Hepatic stellate cell (primary cell): ENCODE measurements around the gene ANKRD18A.

Experiments used
- DNase-seq: peaks from one replicate; pipeline ENCODE4 v3.0.0; 2011; ENCODE audit warnings: low spot score

ANKRD18A gene

DNA sequence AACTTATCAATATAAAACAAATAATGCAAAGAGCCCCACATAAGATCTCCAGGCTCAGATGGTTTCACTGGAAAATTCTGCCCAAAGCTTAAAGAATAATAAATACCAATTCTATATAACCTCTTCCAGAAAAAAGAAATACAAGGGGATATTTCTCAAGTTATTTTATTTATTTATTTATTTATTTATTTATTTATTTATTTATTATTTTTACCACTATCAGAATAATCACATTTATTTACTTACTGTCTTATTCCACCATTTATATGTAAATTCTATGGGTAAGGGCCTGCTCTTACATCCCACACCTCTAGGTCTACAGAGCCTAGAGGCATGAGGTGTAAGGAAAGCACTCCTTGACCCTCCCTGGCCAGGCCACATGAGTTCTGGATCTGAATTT, 91.1 kb downstream of the ANKRD18A start:
- DNase-seq: no peak

DNA sequence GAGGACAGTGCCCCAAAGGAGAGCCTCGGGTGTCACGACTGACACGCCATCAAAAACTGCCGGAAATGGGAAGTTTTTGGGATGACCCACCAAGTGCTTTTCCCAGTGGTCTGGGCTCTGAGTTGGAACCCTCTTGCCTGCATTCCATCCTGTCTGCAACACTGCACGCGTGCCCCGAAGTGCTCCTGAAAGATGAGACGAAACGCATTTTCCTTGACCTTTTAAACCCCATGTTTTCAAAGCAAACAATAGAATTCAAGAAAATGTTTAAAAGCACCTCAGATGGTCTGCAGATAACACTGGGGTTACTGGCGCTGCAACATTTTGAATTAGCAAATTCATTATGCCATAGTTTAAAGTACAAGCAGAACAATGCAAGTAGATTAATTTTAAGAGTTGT, 92.9 kb downstream of the ANKRD18A start:
- no peak for DNase-seq

DNA sequence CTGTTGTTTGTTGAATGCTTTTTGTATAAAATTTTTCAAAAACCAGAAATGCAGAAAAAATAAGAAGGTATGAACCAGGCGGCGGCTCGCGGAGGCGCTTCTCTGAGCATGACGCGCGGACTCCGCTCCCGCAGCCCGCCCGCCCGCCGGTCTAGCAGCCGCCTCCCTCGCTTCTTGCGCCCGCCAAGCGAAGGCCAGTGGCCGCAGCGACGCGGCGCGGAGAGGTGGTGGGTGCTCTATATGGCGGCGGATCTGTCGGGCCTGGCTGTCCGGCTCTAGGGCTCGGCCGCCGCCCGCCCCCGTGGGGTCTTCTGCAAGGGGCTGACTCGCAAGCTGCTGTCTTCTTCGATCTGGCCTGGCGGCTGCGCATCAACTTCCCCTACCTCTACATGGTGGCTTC, 93.8 kb downstream of the ANKRD18A start:
- no peak for DNase-seq

GRCh38 chr9:38523121-38523520, 97.3 kb downstream of the ANKRD18A start:
- no peak for DNase-seq

DNA sequence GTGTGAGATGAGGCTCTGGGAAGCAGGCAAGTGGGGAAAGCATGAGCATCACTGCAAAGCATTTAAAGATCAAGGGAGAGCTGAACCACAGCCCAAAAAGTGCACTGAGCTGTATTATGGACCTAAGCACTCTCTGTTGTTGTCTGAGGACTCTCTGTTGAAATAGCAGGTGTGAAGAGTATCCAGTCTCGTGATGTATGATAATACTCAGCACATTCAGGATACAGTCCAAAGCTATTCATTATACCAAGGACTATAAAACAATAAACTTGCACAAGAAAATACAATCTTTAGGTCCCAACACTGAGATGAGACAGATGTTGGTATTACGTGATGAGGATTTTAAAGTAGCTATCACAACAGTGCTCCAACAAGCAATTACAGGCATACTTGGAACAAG, 98.6 kb downstream of the ANKRD18A start:
- DNase-seq: no peak
